Lower leg skin (tissue), 4 donors: ENCODE data around the gene PREB. TPM values are rescaled to one million over a fixed set of nuclear protein-coding genes. Genes with fewer than 3 reads are reported as not detected.

Experiments
- DNase-seq, 2 donors: peaks; one replicate each; pipeline ENCODE4 v3.0.0-alpha.2; 2019; ENCODE audit warnings: low spot score in 2 of 2
- H3K4me3 ChIP-seq: fragments of 200-600 bp; sonication (generic); 2 replicates; pipeline ENCODE4 v1.5.1; 2017; ENCODE audit warnings: mild to moderate bottlenecking, low read depth; ENCODE audit not compliant: poor library complexity, severe bottlenecking
- CTCF ChIP-seq, 3 donors: fragments of 450-650 bp; IDR thresholded peaks; one replicate each; pipeline ENCODE4 v1.5.1; 2016; ENCODE audit warnings: antibody characterized with exemption in 3 of 3, mild to moderate bottlenecking in 3 of 3, moderate library complexity in 2 of 3
- POLR2A ChIP-seq, 2 donors: fragments of 450-650 bp; IDR thresholded peaks; one replicate each; pipeline ENCODE4 v1.6.1; 2016 to 2017; ENCODE audit warnings: antibody characterized with exemption in 2 of 2, mild to moderate bottlenecking in 1 of 2, moderate library complexity in 1 of 2
- WGBS, 2 donors: methylation state at CpG; one replicate each; pipeline ENCODE4 v1.1.5; 2018; 5-methylcytosine and 5-hydroxymethylcytosine counted together
- intact Hi-C: fragments of 100-400 bp; cut with DNase I; formaldehyde crosslinking; loops from one replicate; pipeline ENCODE4 v1.15.0; 2023; ENCODE audit warnings: low total_unique reads
- total RNA-seq, 4 donors: library from RNA; depleted of rRNA; stranded (reverse); fragments of >200 nt; gene quantifications; one replicate each; pipeline ENCODE4 v1.1.0, GENCODE V29; 2016

PREB gene
- total RNA-seq, 4 donors from 2014 or later: 41.2 to 76.5 (median 53.5) TPM

GRCh38 chr2:27139310-27139709 lies 4.9 kb upstream of the PREB start, which contains the start of gene PRR30:
Gene PRR30 (minus strand): TSS chr2:27139410. CDS start chr2:27138329, 1,081 bp downstream.
- H3K4me3 ChIP-seq: no peak within 1 kb of the TSS
- DNase-seq: no peak
- WGBS, 2 donors: 80 to 90% methylated on average over 4 of the region's 4 CpGs
- intact Hi-C loops: no loop called here
- TF ChIP-seq POLR2A (IDR thresholded peaks at IDR 0.05) (no peak), CTCF (IDR thresholded peaks at IDR 0.05) (no peak)

- WGBS, 2 donors: 87 to 90% methylated on average over 7 of the region's 7 CpGs
- no peak overlapping the region for H3K4me3 ChIP-seq
- intact Hi-C loops: no loop called here
- no peak for TF ChIP-seq CTCF (IDR thresholded peaks at IDR 0.05)
- TF ChIP-seq POLR2A (IDR thresholded peaks at IDR 0.05): no peak
- DNase-seq: no peak
These were observed 3.7 kb upstream of the PREB start for GRCh38 chr2:27138111-27138510.

- DNase-seq: no peak
- TF ChIP-seq CTCF (IDR thresholded peaks at IDR 0.05): no peak
- no peak for TF ChIP-seq POLR2A (IDR thresholded peaks at IDR 0.05)
- intact Hi-C loops: no loop called here
- H3K4me3 ChIP-seq: no peak overlapping the region
- 92 to 96% methylated on average over 20 to 21 of the region's 21 CpGs for WGBS, 2 donors
These were observed 3.0 kb upstream of the PREB start for GRCh38 chr2:27137322-27137935.

GRCh38 chr2:27136751-27137150 lies 2.3 kb upstream of the PREB start:
- TF ChIP-seq CTCF (IDR thresholded peaks at IDR 0.05): no peak
- H3K4me3 ChIP-seq: no peak overlapping the region
- 95 to 100% methylated on average over 7 of the region's 7 CpGs for WGBS, 2 donors
- DNase-seq: no peak
- intact Hi-C loops: no loop called here

GRCh38 chr2:27135478-27135955 lies 1.1 kb upstream of the PREB start:
- DNase-seq: no peak
- intact Hi-C loops: no loop called here
- no peak overlapping the region for H3K4me3 ChIP-seq
- WGBS, 2 donors: 77 to 81% methylated on average over 12 of the region's 12 CpGs
- TF ChIP-seq POLR2A (IDR thresholded peaks at IDR 0.05) (no peak), CTCF (IDR thresholded peaks at IDR 0.05) (no peak)
